Fibroblast of lung (primary cell): ENCODE data around the gene EMP3. TPM values are rescaled to one million over a fixed set of nuclear protein-coding genes. Genes with fewer than 3 reads are reported as not detected.

Experiments
- DNase-seq, 2 donors: peaks; one replicate each; pipeline versions ENCODE4 v3.0.0 to v3.0.0-alpha.2; 2010; ENCODE audit warnings: low read depth in 2 of 2
- H2AFZ ChIP-seq: 2 replicates; pipeline ENCODE4 v1.5.1; 2012; ENCODE audit warnings: low read length, control low read depth, inconsistent platforms
- H3K27ac ChIP-seq: 2 replicates; pipeline ENCODE4 v1.5.1; 2011; ENCODE audit warnings: low read length, control low read depth; ENCODE audit not compliant: insufficient read depth
- H3K27me3 ChIP-seq: 2 replicates; pipeline ENCODE4 v1.5.1; 2011; ENCODE audit warnings: mild to moderate bottlenecking, low read length; ENCODE audit not compliant: control insufficient read depth, insufficient read depth
- H3K36me3 ChIP-seq: 2 replicates; pipeline ENCODE4 v1.5.1; 2011; ENCODE audit warnings: low read length; ENCODE audit not compliant: control insufficient read depth, insufficient read depth
- H3K4me1 ChIP-seq: 2 replicates; pipeline ENCODE4 v1.5.1; 2011; ENCODE audit warnings: low read length; ENCODE audit not compliant: control insufficient read depth, insufficient read depth; ENCODE audit errors: extremely low read depth
- H3K4me2 ChIP-seq: 2 replicates; pipeline ENCODE4 v1.5.1; 2011; ENCODE audit warnings: low read length, control low read depth; ENCODE audit not compliant: insufficient read depth; ENCODE audit errors: extremely low read depth
- H3K4me3 ChIP-seq, 4 experiments: fragments of 200-600 bp in 1 of 4; sonication (generic) in 1 of 4; replicated peaks in 1 of 4; 2 replicates each; pipeline ENCODE4 v1.5.1; 2011 to 2016; ENCODE audit warnings: low read length in 4 of 4, low read depth in 3 of 4, mild to moderate bottlenecking in 3 of 4, control low read depth in 2 of 4, inconsistent platforms in 1 of 4, mixed read lengths in 1 of 4; ENCODE audit not compliant: insufficient read depth in 1 of 4; ENCODE audit errors: control extremely low read depth in 1 of 4
- H3K79me2 ChIP-seq: 2 replicates; pipeline ENCODE4 v1.5.1; 2012; ENCODE audit warnings: mild to moderate bottlenecking, low read length, inconsistent platforms; ENCODE audit not compliant: control insufficient read depth, insufficient read depth
- H3K9ac ChIP-seq: 2 replicates; pipeline ENCODE4 v1.5.1; 2011; ENCODE audit warnings: mild to moderate bottlenecking, low read length, control low read depth; ENCODE audit not compliant: insufficient read depth
- H3K9me3 ChIP-seq: 2 replicates; pipeline ENCODE4 v1.5.1; 2012; ENCODE audit warnings: low read depth, low read length; ENCODE audit not compliant: control insufficient read depth, insufficient read depth
- H4K20me1 ChIP-seq: 2 replicates; pipeline ENCODE4 v1.5.1; 2011; ENCODE audit warnings: low read length; ENCODE audit not compliant: control insufficient read depth, insufficient read depth; ENCODE audit errors: extremely low read depth
- CTCF ChIP-seq, 2 donors: IDR thresholded peaks in 1 of 2; conservative IDR thresholded peaks in 1 of 2; 1 replicate in 1 of 2; 2 replicates in 1 of 2; pipeline ENCODE4 v1.5.1; 2011 to 2012; ENCODE audit warnings: low read length in 2 of 2, control low read depth in 1 of 2, inconsistent platforms in 1 of 2, low read depth in 1 of 2, mild to moderate bottlenecking in 1 of 2
- EZH2 ChIP-seq: IDR thresholded peaks from 2 replicates; pipeline ENCODE4 v1.5.1; 2012; ENCODE audit warnings: low read length, control low read depth, mild to moderate bottlenecking; ENCODE audit errors: missing control alignments
- polyA plus RNA-seq, 2 donors: library from polyadenylated mRNA; depleted of rRNA in 1 of 2; stranded (reverse) in 1 of 2; unstranded in 1 of 2; fragments of >200 nt; gene quantifications; 2 replicates each; pipeline ENCODE4 v1.2.1, GENCODE V29; 2011 to 2012; ENCODE audit warnings: missing spikeins in 1 of 2
- total RNA-seq: library from RNA; depleted of rRNA; stranded (reverse); fragments of >200 nt; gene quantifications from 2 replicates; pipeline ENCODE4 v1.2.1, GENCODE V29; 2014

The EMP3 gene
- total and polyA plus RNA-seq, 2 donors (not counting 1 experiment from before 2014, with no cell fraction given), result 246 to 303 TPM

- DNase-seq, result no peak
- H3K9me3 ChIP-seq, result no peaks in the 10 kb centered on the region
- H3K4me2 ChIP-seq, result no peak overlapping the region
- H3K36me3 ChIP-seq, result peaks cover 5% of the 10 kb centered on the region
- no peaks in the 10 kb centered on the region for H4K20me1 ChIP-seq
- no peak overlapping the region for H2AFZ ChIP-seq
- H3K27ac ChIP-seq, result no peak overlapping the region
- H3K27me3 ChIP-seq, result no peaks in the 10 kb centered on the region
- H3K4me1 ChIP-seq, result no peaks in the 10 kb centered on the region
- no peaks in the 10 kb centered on the region for H3K79me2 ChIP-seq
- no peak overlapping the region for H3K9ac ChIP-seq
- no peak overlapping the region for H3K4me3 ChIP-seq
- no peak for TF ChIP-seq CTCF (conservative IDR thresholded peaks at IDR 0.05 in 1 of 2, IDR thresholded peaks at IDR 0.05 in 1 of 2; ENCODE audit: low read depth in 1 of 2, low read length in 2 of 2)
- no peak for TF ChIP-seq EZH2
Measured at GRCh38 chr19:48379058-48379457, 53.7 kb downstream of the EMP3 start.

Other genes with a start within 250 kb of the EMP3 start
- 31.9 and 39.3 TPM in 2 replicates for gene PLA2G4C, start 214.7 kb upstream of the EMP3 start, total RNA-seq
- gene PLA2G4C, start 214.7 kb upstream of the EMP3 start, polyA plus RNA-seq, result 1.9 and 4.6 TPM in 2 replicates
- 8.5 and 10.6 TPM in 2 replicates for gene LIG1, start 155.2 kb upstream of the EMP3 start, total RNA-seq
- gene LIG1, start 155.2 kb upstream of the EMP3 start, polyA plus RNA-seq, result 10.6 and 30.5 TPM in 2 replicates
- gene ZSWIM9, start 154.9 kb upstream of the EMP3 start, total RNA-seq, result 3.1 and 5.1 TPM in 2 replicates
- gene ZSWIM9, start 154.9 kb upstream of the EMP3 start, polyA plus RNA-seq, result 0.29 and 0.39 TPM in 2 replicates
- gene CARD8, start 69.6 kb upstream of the EMP3 start, total RNA-seq, result 12.1 and 24.1 TPM in 2 replicates
- 15.1 and 16.4 TPM in 2 replicates for gene CARD8, start 69.6 kb upstream of the EMP3 start, polyA plus RNA-seq
- 0.26 TPM in 1 of 2 replicates, not detected in the other for gene ZNF114, start 55.5 kb upstream of the EMP3 start, total RNA-seq
- 0.05 and 0.49 TPM in 2 replicates for gene ZNF114, start 55.5 kb upstream of the EMP3 start, polyA plus RNA-seq
- gene TMEM143, start 38.4 kb downstream of the EMP3 start, total RNA-seq, result 2.8 and 8.3 TPM in 2 replicates
- gene TMEM143, start 38.4 kb downstream of the EMP3 start, polyA plus RNA-seq, result 3.9 and 4.0 TPM in 2 replicates
- gene SYNGR4, start 38.8 kb downstream of the EMP3 start, total RNA-seq, result not detected in 2 replicates
- not detected in 2 replicates for gene SYNGR4, start 38.8 kb downstream of the EMP3 start, polyA plus RNA-seq
- 42.4 and 59.0 TPM in 2 replicates for gene KDELR1, start 66.0 kb downstream of the EMP3 start, total RNA-seq
- gene KDELR1, start 66.0 kb downstream of the EMP3 start, polyA plus RNA-seq, result 145 TPM in 2 replicates
- under 0.01 TPM in 2 replicates for gene GRIN2D, start 68.1 kb downstream of the EMP3 start, total RNA-seq
- 0.08 and 0.09 TPM in 2 replicates for gene GRIN2D, start 68.1 kb downstream of the EMP3 start, polyA plus RNA-seq
- 9.1 and 12.1 TPM in 2 replicates for gene GRWD1, start 120.4 kb downstream of the EMP3 start, total RNA-seq
- gene GRWD1, start 120.4 kb downstream of the EMP3 start, polyA plus RNA-seq, result 14.7 and 21.9 TPM in 2 replicates
- gene KCNJ14, start 130.0 kb downstream of the EMP3 start, total RNA-seq, result 0.26 and 0.50 TPM in 2 replicates
- 0.15 and 0.18 TPM in 2 replicates for gene KCNJ14, start 130.0 kb downstream of the EMP3 start, polyA plus RNA-seq
- 25.8 and 27.2 TPM in 2 replicates for gene CYTH2, start 143.8 kb downstream of the EMP3 start, total RNA-seq
- 18.6 and 26.6 TPM in 2 replicates for gene CYTH2, start 143.8 kb downstream of the EMP3 start, polyA plus RNA-seq
- gene LMTK3, start 186.3 kb downstream of the EMP3 start, total RNA-seq, result under 0.01 and 0.17 TPM in 2 replicates
- gene LMTK3, start 186.3 kb downstream of the EMP3 start, polyA plus RNA-seq, result 0.01 TPM in 1 of 2 replicates, not detected in the other
- 0.33 TPM in 1 of 2 replicates, not detected in the other for gene SULT2B1, start 226.6 kb downstream of the EMP3 start, total RNA-seq
- gene SULT2B1, start 226.6 kb downstream of the EMP3 start, polyA plus RNA-seq, result 0.10 TPM in 1 of 2 replicates, not detected in the other